IPS DF 6.9 (cell line): ENCODE results near the gene SEH1L.

Source experiments
- DNase-seq: peaks from one replicate; pipeline ENCODE4 v3.0.0-alpha.2; 2013; ENCODE audit warnings: low read depth, low spot score
- H3K27ac ChIP-seq: one replicate; pipeline ENCODE4 v1.5.1; 2013; ENCODE audit warnings: low read length, control low read depth
- H3K27me3 ChIP-seq: 2 replicates; pipeline ENCODE4 v1.6.1; 2013; ENCODE audit warnings: mild to moderate bottlenecking, low read length; ENCODE audit not compliant: control insufficient read depth, insufficient read depth
- H3K36me3 ChIP-seq: 2 replicates; pipeline ENCODE4 v1.6.1; 2013; ENCODE audit warnings: low read length; ENCODE audit not compliant: control insufficient read depth, insufficient read depth
- H3K4me1 ChIP-seq: 2 replicates; pipeline ENCODE4 v1.6.1; 2013; ENCODE audit warnings: low read length; ENCODE audit not compliant: control insufficient read depth, insufficient read depth
- H3K4me3 ChIP-seq: 2 replicates; pipeline ENCODE4 v1.5.1; 2013; ENCODE audit warnings: mild to moderate bottlenecking, low read length
- H3K9me3 ChIP-seq: 2 replicates; pipeline ENCODE4 v1.6.1; 2013; ENCODE audit warnings: low read length, inconsistent platforms; ENCODE audit not compliant: control insufficient read depth, insufficient read depth
- WGBS: extraction: QIAGEN DNeasy Blood & Tissue Kit; methylation state at CpG from one replicate; pipeline ENCODE4 v1.1.7; 2013; ENCODE audit warnings: mixed read lengths, missing lambda C conversion rate; ENCODE audit not compliant: insufficient read length, insufficient coverage; 5-methylcytosine and 5-hydroxymethylcytosine counted together

SEH1L gene

GRCh38 chr18:12921178-12921577, 26.6 kb upstream of the SEH1L start:
- no CpG with 5 or more reads among the region's 7 CpGs for WGBS
- H3K27ac ChIP-seq = no peak overlapping the region
- H3K4me3 ChIP-seq = no peak overlapping the region
- no peaks in the 10 kb centered on the region for H3K36me3 ChIP-seq
- no peaks in the 10 kb centered on the region; the same call in 1 of the 2 replicates for H3K27me3 ChIP-seq
- no peaks in the 10 kb centered on the region for H3K9me3 ChIP-seq
- no peaks in the 10 kb centered on the region for H3K4me1 ChIP-seq
- DNase-seq = no peak

- Histone ChIP-seq H3K27ac (no peak overlapping the region), H3K9me3 (no peaks in the 10 kb centered on the region), H3K4me3 (no peak overlapping the region), H3K27me3 (no peaks in the 10 kb centered on the region; the same call in 1 of the 2 replicates), H3K4me1 (no peaks in the 10 kb centered on the region), H3K36me3 (no peaks in the 10 kb centered on the region)
- no peak for DNase-seq
- WGBS = no CpG with 5 or more reads among the region's 1 CpG
Measured at GRCh38 chr18:12922266-12922665, 25.5 kb upstream of the SEH1L start.

- H3K9me3 ChIP-seq = no peaks in the 10 kb centered on the region
- no peaks in the 10 kb centered on the region for H3K36me3 ChIP-seq
- no peak overlapping the region for H3K27ac ChIP-seq
- no peaks in the 10 kb centered on the region for H3K4me1 ChIP-seq
- H3K27me3 ChIP-seq = no peaks in the 10 kb centered on the region; the same call in 1 of the 2 replicates
- no CpG with 5 or more reads among the region's 6 CpGs for WGBS
- H3K4me3 ChIP-seq = no peak overlapping the region
- DNase-seq = no peak
Measured at GRCh38 chr18:12924616-12925015, 23.2 kb upstream of the SEH1L start.

GRCh38 chr18:12928206-12928605, 19.6 kb upstream of the SEH1L start:
- no peaks in the 10 kb centered on the region for H3K4me1 ChIP-seq
- no peaks in the 10 kb centered on the region for H3K36me3 ChIP-seq
- no peak for DNase-seq
- H3K27ac ChIP-seq = no peak overlapping the region
- H3K9me3 ChIP-seq = no peaks in the 10 kb centered on the region
- WGBS = no CpG with 5 or more reads among the region's 4 CpGs
- H3K4me3 ChIP-seq = no peak overlapping the region
- no peaks in the 10 kb centered on the region; the same call in 1 of the 2 replicates for H3K27me3 ChIP-seq

GRCh38 chr18:12928641-12929040, 19.2 kb upstream of the SEH1L start:
- no peak for DNase-seq
- no peak overlapping the region for H3K27ac ChIP-seq
- no peak overlapping the region for H3K4me3 ChIP-seq
- H3K36me3 ChIP-seq = no peaks in the 10 kb centered on the region
- WGBS = no CpG with 5 or more reads among the region's 5 CpGs
- H3K4me1 ChIP-seq = no peaks in the 10 kb centered on the region
- no peaks in the 10 kb centered on the region; the same call in 1 of the 2 replicates for H3K27me3 ChIP-seq
- no peaks in the 10 kb centered on the region for H3K9me3 ChIP-seq

- Histone ChIP-seq H3K4me3 (no peak overlapping the region), H3K9me3 (no peaks in the 10 kb centered on the region), H3K36me3 (no peaks in the 10 kb centered on the region), H3K4me1 (no peaks in the 10 kb centered on the region), H3K27me3 (no peaks in the 10 kb centered on the region), H3K27ac (no peak overlapping the region)
- no peak for DNase-seq
- 100% methylated on average over 1 of the region's 5 CpGs for WGBS
Measured at GRCh38 chr18:12929477-12930083, 18.2 kb upstream of the SEH1L start.

GRCh38 chr18:12930376-12930775, 17.4 kb upstream of the SEH1L start:
- no peaks in the 10 kb centered on the region for H3K9me3 ChIP-seq
- no peak for DNase-seq
- no peak overlapping the region for H3K4me3 ChIP-seq
- no CpG with 5 or more reads among the region's 3 CpGs for WGBS
- H3K27me3 ChIP-seq = no peaks in the 10 kb centered on the region
- H3K36me3 ChIP-seq = no peaks in the 10 kb centered on the region
- H3K4me1 ChIP-seq = no peaks in the 10 kb centered on the region
- no peak overlapping the region for H3K27ac ChIP-seq

GRCh38 chr18:12930908-12931307, 16.9 kb upstream of the SEH1L start:
- H3K36me3 ChIP-seq = no peaks in the 10 kb centered on the region
- no peaks in the 10 kb centered on the region for H3K27me3 ChIP-seq
- WGBS = no CpG with 5 or more reads among the region's 3 CpGs
- H3K27ac ChIP-seq = no peak overlapping the region
- no peaks in the 10 kb centered on the region for H3K9me3 ChIP-seq
- no peak for DNase-seq
- no peak overlapping the region for H3K4me3 ChIP-seq
- H3K4me1 ChIP-seq = no peaks in the 10 kb centered on the region

- Histone ChIP-seq H3K27me3 (no peaks in the 10 kb centered on the region), H3K9me3 (no peaks in the 10 kb centered on the region), H3K36me3 (no peaks in the 10 kb centered on the region), H3K4me3 (no peak overlapping the region), H3K4me1 (no peaks in the 10 kb centered on the region), H3K27ac (no peak overlapping the region)
- no peak for DNase-seq
Measured at GRCh38 chr18:12933327-12933726, 14.5 kb upstream of the SEH1L start.

GRCh38 chr18:12934454-12935071, 13.2 kb upstream of the SEH1L start:
- Histone ChIP-seq H3K36me3 (no peaks in the 10 kb centered on the region), H3K4me1 (no peaks in the 10 kb centered on the region), H3K27me3 (no peaks in the 10 kb centered on the region), H3K4me3 (no peak overlapping the region), H3K9me3 (no peaks in the 10 kb centered on the region), H3K27ac (no peak overlapping the region)
- WGBS = no CpG with 5 or more reads among the region's 11 CpGs
- peak; percentile 75 for DNase-seq

- no peak for DNase-seq
- Histone ChIP-seq H3K4me3 (no peak overlapping the region), H3K9me3 (no peaks in the 10 kb centered on the region), H3K36me3 (no peaks in the 10 kb centered on the region), H3K27ac (no peak overlapping the region), H3K27me3 (no peaks in the 10 kb centered on the region), H3K4me1 (no peaks in the 10 kb centered on the region)
- no CpG with 5 or more reads among the region's 2 CpGs for WGBS
Measured at GRCh38 chr18:12939162-12939561, 8.6 kb upstream of the SEH1L start.
